Muscle layer of colon (tissue), 2 donors: ENCODE measurements around the gene HAP1.
"Not testable (repeated sequence)": the region's sequence is repeated elsewhere in the genome, so short reads cannot be mapped to it uniquely, and the experiment has no call there.

Experiments used
- H3K27ac ChIP-seq: one replicate; pipeline ENCODE4 v1.7.0; 2013; ENCODE audit warnings: low read depth, mild to moderate bottlenecking, low read length, moderate library complexity
- H3K27me3 ChIP-seq, 2 donors: one replicate each; pipeline ENCODE4 v1.7.0; 2013; ENCODE audit warnings: low read length in 2 of 2, mild to moderate bottlenecking in 2 of 2; ENCODE audit not compliant: insufficient read depth in 2 of 2, control insufficient read depth in 1 of 2
- H3K36me3 ChIP-seq: one replicate; pipeline ENCODE4 v1.7.0; 2013; ENCODE audit warnings: mild to moderate bottlenecking, low read length; ENCODE audit not compliant: insufficient read depth
- H3K4me1 ChIP-seq: one replicate; pipeline ENCODE4 v1.7.0; 2013; ENCODE audit warnings: mild to moderate bottlenecking, low read length; ENCODE audit not compliant: insufficient read depth
- H3K4me3 ChIP-seq, 2 donors: one replicate each; pipeline ENCODE4 v1.7.0; 2013; ENCODE audit warnings: low read length in 2 of 2, low read depth in 1 of 2, mild to moderate bottlenecking in 1 of 2, moderate library complexity in 1 of 2
- H3K9ac ChIP-seq: one replicate; pipeline ENCODE4 v1.7.0; 2013; ENCODE audit warnings: low read length
- H3K9me3 ChIP-seq: one replicate; pipeline ENCODE4 v1.7.0; 2013; ENCODE audit warnings: mild to moderate bottlenecking, low read length
- donor health status: abdominal sarcoma.
- donor health status: Adenocarcinoma of cecum.

The HAP1 gene

DNA sequence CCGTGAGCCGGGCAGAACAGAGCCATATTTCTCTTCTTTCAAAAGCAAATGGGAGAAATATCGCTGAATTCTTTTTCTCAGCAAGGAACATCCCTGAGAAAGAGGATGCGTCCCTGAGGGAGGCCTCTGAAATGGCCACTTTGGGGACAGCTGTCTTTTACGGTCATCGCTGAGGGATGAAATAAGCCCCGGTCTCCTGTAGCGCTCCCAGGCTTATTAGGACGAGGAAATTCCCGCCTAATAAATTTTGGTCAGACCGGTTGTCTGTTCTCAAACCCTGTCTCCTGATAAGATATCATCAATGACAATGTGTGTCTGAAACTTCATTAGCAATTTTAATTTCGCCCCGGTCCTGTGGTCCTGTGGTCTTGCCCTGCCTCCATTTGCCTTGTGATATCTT, 48.7 kb downstream of the HAP1 start:
- not testable (repeated sequence) for H3K9ac ChIP-seq, H3K27ac ChIP-seq, H3K27me3 ChIP-seq, H3K4me3 ChIP-seq, H3K9me3 ChIP-seq
- H3K4me1 ChIP-seq: peaks cover 16% of the 10 kb centered on the region
- peaks cover 14% of the 10 kb centered on the region for H3K36me3 ChIP-seq

DNA sequence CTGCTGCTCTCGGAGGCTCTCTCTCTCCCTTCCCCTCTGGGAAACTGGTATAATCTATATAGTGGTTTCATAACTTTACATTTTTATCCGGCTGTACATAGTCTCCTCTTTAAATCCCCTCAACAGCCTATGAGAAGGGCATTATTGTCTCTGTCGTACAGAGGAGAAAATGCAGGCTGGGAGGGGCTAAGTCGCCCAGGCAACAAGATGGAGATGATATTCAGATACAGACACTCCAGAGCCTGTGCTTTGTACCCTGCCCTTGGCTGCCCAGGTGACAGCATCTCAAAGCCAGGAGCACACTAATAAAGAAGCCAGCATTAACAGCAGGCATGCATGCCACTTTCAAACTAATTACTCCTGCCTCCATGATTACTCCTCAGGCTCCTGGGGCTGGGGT, 50.4 kb downstream of the HAP1 start:
- Histone ChIP-seq H3K9me3 (no peaks in the 10 kb centered on the region), H3K27ac (no peak overlapping the region), H3K27me3 (no peaks in the 10 kb centered on the region), H3K4me3 (no peak overlapping the region), H3K4me1 (peaks cover 4% of the 10 kb centered on the region), H3K36me3 (no peaks in the 10 kb centered on the region), H3K9ac (no peak overlapping the region)

DNA sequence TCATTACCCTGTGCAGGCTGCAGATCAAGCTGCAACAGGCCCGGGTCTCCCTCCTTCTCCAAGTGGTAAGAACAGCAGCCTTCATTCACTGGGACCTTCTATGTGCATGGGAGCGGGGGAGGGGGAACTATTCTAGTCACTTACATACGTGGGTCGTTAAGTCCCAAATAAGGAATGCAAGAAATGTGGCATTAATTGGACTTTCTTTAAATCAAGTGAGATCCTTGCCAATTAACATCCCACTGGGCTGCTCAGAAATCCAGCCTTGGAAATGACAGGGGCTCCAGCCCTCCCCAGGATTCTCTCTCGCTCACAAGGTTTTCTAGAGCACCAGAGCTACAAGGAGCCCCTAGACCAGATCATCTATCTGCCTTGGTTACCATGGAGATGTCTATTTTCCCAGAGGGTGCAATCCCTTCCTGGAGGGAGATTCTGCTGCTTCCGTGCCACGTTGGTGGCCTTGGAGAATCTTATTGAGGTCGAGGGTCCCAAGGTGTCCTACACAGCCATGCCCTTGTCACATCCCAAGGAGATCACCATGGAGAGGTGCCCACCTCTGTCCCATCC, 50.9 kb downstream of the HAP1 start:
- Histone ChIP-seq H3K36me3 (no peaks in the 10 kb centered on the region), H3K4me3 (no peak overlapping the region), H3K27me3 (no peaks in the 10 kb centered on the region), H3K9me3 (no peaks in the 10 kb centered on the region), H3K27ac (no peak overlapping the region), H3K9ac (no peak overlapping the region), H3K4me1 (peaks cover 4% of the 10 kb centered on the region)

DNA sequence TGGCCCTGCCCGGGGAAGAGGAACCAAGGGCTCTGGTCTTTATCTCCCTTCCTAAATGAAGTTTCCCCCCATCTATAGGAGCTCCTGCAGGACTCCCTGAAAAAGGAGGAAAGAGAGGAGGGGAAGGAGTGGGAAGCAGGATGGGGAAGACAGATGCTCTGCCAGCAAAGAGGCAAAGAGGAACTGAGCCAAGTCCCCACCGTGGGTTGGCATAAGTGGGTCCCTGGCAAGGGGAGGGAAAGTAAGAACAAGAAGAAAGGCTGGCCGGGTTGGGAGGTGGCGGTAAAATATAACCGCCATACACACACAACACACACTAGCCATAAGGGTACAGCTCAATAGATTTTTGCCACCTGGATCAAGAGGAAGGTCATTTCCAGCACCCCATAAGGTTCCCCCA, 51.8 kb downstream of the HAP1 start:
- Histone ChIP-seq H3K27me3 (no peaks in the 10 kb centered on the region), H3K27ac (no peak overlapping the region), H3K9ac (no peak overlapping the region), H3K36me3 (no peaks in the 10 kb centered on the region), H3K4me1 (peaks cover under 1% of the 10 kb centered on the region), H3K4me3 (no peak overlapping the region), H3K9me3 (no peaks in the 10 kb centered on the region)

DNA sequence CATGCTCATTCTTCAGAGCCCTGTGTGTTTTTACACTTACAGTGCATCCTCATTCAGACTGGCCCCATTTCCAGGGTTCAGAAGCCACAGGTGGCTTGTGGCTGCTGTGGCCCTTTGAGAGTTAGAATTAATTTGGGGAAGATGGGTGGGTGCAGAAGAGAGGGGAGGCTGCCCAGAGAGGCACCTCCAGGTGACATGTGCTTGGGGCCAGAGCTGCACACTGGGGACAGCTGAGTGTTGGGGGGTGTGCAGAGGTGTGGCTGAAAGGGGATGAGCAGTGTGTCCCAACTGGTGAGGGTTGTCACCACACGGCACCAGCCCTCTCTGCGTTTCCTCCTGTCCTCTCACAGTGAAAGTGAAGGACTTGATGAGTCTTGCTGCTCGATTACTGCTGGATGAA, 52.7 kb downstream of the HAP1 start:
- Histone ChIP-seq H3K9ac (no peak overlapping the region), H3K4me1 (no peaks in the 10 kb centered on the region)

DNA sequence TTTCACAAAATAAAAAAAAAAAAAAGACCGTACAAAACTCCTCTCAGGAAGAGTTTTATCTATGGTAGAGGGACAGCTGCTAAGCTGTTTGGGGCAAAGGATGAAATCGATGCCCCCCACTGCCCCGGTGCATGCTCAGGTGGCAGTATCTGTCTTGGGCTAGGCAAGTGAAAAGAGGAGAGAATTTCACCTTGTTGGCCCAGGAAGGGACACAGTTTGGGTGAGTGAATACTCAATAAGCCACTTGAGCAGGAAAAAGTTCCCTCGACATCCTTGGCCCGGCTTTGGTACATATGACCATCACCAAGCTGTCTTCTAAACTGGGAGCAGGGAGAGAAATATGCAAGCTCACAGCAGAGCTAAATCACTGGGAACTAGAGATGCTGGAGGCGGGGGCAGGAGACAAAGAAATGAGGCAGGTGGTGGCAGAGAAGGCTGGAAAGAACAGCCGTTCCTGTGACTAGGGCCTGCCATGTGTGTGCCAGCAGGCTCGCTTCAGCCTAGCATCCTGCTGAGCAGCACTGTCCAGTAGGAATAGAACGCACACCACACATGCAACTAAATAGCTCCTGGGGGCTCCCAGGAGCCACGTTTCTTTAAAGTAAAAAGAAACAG, 53.9 kb downstream of the HAP1 start:
- no peak overlapping the region for H3K27ac ChIP-seq
- H3K36me3 ChIP-seq: no peaks in the 10 kb centered on the region
- no peak overlapping the region for H3K9ac ChIP-seq
- no peaks in the 10 kb centered on the region for H3K9me3 ChIP-seq
- no peak overlapping the region for H3K4me3 ChIP-seq
- no peaks in the 10 kb centered on the region for H3K27me3 ChIP-seq
- no peaks in the 10 kb centered on the region for H3K4me1 ChIP-seq

More for the DNA sequence above, 52.7 kb downstream of the HAP1 start:
- H3K4me3 ChIP-seq: no peak overlapping the region
- H3K27me3 ChIP-seq: no peaks in the 10 kb centered on the region
- H3K9me3 ChIP-seq: no peaks in the 10 kb centered on the region
- H3K36me3 ChIP-seq: no peaks in the 10 kb centered on the region
- no peak overlapping the region for H3K27ac ChIP-seq

DNA sequence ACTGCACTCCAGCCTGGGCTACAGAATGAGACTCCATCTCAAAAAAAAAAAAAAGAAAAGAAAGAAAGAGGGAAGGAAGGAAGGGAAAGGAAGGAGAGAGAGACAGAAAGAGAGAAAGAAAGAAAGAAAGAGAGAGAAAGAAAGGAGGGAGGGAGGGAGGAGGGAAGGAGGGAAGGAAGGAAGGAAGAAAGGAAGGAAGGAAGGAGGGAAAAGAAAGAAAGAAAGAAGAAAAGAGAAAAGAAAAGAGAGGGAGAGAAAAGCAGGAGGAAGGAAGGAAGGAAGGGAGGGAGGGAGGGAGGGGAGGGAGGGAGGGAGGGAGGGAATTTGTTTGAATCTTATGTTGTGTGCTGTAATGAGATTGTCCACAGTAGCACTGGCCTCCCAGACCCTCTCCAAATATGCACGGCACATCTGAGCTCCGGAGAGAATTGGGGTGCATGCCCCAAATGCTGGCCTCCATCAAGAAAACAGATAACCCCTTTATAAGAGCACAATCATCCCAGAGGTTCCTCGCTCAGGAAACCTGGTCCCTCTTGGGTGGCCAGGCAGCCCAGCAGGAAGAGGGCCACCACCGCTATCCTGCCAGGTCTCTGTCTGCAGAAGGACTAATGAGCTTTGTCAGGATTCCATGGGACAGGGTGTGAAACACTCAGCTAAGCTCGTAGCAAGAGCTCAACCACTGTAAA, 54.6 kb downstream of the HAP1 start:
- H3K4me1 ChIP-seq: no peaks in the 10 kb centered on the region
- no peaks in the 10 kb centered on the region for H3K27me3 ChIP-seq
- no peaks in the 10 kb centered on the region for H3K9me3 ChIP-seq
- no peak overlapping the region for H3K9ac ChIP-seq
- no peaks in the 10 kb centered on the region for H3K36me3 ChIP-seq
- no peak overlapping the region for H3K27ac ChIP-seq
- H3K4me3 ChIP-seq: no peak overlapping the region

DNA sequence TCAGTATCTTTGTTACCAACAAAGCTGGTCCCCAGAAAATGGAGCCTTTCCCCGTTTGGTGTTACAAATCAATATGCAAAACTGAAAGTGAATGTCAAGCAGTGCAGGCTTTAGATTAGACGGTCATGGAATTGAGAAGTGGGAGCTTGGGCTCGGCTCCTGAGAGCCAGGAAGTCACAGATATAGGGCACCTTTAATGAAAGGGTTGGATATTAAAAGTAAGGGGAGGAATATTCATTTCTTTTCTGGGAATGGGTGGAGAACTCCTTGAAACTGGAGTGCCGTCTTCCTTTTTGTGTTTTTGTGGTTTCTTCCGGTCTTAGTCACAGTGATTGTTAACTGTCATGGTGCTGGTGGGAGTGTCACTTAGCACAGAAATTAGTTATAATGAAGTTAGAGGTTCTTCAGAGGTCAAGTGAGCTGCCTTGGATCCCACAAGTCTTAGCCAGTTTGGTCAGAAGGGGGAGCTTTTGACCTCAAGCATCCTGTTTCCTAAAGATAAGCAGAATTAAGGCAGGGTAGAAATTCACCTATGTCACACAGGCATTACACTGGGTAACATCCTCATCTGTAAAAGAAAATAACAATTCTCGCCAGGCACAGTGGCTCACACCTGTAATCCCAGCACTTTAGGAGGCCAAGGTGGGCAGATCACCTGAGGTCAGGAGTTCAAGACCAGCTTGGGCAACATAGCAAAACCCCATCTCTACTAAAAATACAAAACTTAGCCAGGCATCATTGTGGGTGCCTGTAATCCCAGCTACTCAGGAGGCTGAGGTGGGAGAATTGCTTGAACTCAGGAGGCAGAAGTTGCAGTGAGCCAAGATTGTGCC, 55.3 kb downstream of the HAP1 start:
- no peaks in the 10 kb centered on the region for H3K9me3 ChIP-seq
- H3K27ac ChIP-seq: no peak overlapping the region
- no peaks in the 10 kb centered on the region for H3K4me1 ChIP-seq
- H3K27me3 ChIP-seq: no peaks in the 10 kb centered on the region
- H3K4me3 ChIP-seq: no peak overlapping the region
- no peaks in the 10 kb centered on the region for H3K36me3 ChIP-seq
- no peak overlapping the region for H3K9ac ChIP-seq

DNA sequence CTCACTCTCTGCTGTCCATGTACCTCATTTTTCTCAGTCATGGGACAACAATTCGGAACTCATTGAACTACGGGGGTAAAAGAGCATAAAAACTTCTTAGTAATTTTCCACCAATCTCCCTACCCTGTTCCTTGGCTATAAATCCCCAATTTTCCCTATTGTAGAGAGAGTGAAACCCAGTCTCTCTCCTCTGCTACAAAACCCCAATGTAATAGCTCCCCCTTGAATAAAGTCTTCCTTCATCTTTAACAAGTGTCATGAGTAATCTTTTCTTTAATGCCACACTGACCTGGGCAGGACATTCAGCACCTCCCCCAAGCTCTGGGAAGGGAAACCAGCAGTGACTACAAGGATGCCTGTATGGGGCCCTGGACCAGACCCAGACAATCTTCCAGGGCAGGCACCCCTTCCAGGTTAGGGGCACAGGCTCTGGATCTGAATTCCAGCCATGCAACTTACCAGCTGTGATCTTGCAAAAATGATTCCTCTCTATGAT, 56.0 kb downstream of the HAP1 start:
- Histone ChIP-seq H3K36me3 (no peaks in the 10 kb centered on the region), H3K4me3 (no peak overlapping the region), H3K9me3 (no peaks in the 10 kb centered on the region), H3K4me1 (no peaks in the 10 kb centered on the region), H3K27ac (no peak overlapping the region), H3K27me3 (no peaks in the 10 kb centered on the region), H3K9ac (no peak overlapping the region)

DNA sequence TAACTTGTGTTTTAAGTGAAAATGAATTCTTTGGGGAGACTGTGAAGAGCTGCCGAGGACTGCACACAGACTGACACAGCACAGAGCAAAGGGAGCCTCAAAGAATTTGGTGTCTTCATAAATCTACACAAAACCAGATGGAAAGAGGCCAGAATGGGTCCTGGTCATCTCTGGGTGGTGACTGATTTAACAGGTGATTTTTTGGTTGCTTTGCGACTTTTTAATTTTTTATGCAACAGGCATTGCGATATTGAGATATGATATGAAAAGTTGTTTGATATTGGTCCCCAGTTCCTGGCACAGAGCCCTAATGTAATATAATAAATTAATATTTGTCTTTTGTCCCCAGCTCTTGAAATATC, 58.4 kb downstream of the HAP1 start:
- no peak overlapping the region for H3K27ac ChIP-seq
- H3K9ac ChIP-seq: no peak overlapping the region
- no peak overlapping the region for H3K4me3 ChIP-seq
- no peaks in the 10 kb centered on the region for H3K27me3 ChIP-seq
- H3K36me3 ChIP-seq: no peaks in the 10 kb centered on the region
- no peaks in the 10 kb centered on the region for H3K4me1 ChIP-seq
- H3K9me3 ChIP-seq: no peaks in the 10 kb centered on the region

DNA sequence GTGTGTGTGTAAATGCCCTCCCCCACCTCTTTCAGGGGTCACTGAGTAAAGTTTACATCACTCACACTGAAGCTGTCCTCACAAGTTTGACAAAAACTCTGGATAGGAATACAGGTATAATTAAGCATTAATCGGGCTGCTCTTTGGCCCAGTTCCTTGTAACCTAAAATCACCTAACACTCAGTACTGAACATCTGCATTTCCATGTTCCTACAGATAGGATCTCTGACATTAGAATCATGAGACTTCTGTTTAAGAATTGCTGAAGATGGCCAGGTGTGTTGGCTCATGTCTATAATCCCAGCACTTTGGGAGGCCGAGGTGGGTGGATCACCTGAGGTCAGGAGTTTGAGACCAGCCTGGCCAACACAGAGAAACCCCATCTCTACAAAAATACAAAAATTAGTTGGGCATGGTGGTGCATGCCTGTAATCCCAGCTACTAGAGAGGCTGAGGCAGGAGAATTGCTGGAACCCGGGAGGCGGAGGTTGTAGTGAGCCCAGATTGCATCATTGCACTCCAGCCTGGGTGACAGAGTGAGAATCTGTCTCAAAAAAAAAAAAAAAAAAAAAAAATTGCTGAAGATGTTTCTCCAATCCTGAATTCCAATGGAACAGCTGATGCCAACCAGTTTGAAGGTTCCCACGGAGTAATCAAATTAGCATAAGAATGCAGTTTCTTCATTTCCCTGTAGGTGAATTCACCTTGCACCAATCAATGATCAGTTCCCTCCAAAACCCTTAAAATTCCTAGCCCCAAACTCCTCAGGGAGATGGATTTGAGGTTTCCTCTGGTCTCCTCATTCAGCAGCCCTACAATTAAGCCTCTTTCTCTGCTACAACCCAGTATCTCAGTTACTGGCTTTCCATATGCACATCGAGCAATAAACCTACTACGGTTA, 59.0 kb downstream of the HAP1 start:
- H3K36me3 ChIP-seq, H3K9ac ChIP-seq, H3K27ac ChIP-seq, H3K27me3 ChIP-seq, H3K4me3 ChIP-seq, H3K9me3 ChIP-seq, H3K4me1 ChIP-seq: not testable (repeated sequence)
